GM12891 (cell line): ENCODE results near the gene RNPEP.

Experiments used
- DNase-seq: peaks from one replicate; pipeline ENCODE4 v3.0.0; 2011; ENCODE audit warnings: low spot score; ENCODE audit not compliant: insufficient read length
- FAIRE-seq: peaks from 2 replicates; lab custom pipeline; 2011; peaks lifted over from hg19 to GRCh38; lab: Jason Lieb, UNC
- PAX5 ChIP-seq: IDR thresholded peaks from 2 replicates; pipeline ENCODE4 v1.6.1; 2011; ENCODE audit warnings: low read length, moderate library complexity, mild to moderate bottlenecking; ENCODE audit not compliant: insufficient read depth, severe bottlenecking
- POLR2A ChIP-seq: IDR thresholded peaks from 2 replicates; pipeline ENCODE4 v1.6.1; 2011; ENCODE audit warnings: low read depth, low read length, control low read depth
- POLR2AphosphoS5 ChIP-seq: IDR thresholded peaks from 2 replicates; pipeline ENCODE4 v1.6.1; 2011; ENCODE audit warnings: low read depth, low read length, control low read depth
- POU2F2 ChIP-seq: IDR thresholded peaks from 2 replicates; pipeline ENCODE4 v1.6.1; 2011; ENCODE audit warnings: low read depth, mild to moderate bottlenecking, control low read depth, low read length, moderate library complexity
- SPI1 ChIP-seq: IDR thresholded peaks from 2 replicates; pipeline ENCODE4 v1.6.1; 2011; ENCODE audit warnings: low read depth, low read length, control low read depth
- TAF1 ChIP-seq: IDR thresholded peaks from 2 replicates; pipeline ENCODE4 v1.6.1; 2011; ENCODE audit warnings: low read depth, low read length, control low read depth

The RNPEP gene

DNA sequence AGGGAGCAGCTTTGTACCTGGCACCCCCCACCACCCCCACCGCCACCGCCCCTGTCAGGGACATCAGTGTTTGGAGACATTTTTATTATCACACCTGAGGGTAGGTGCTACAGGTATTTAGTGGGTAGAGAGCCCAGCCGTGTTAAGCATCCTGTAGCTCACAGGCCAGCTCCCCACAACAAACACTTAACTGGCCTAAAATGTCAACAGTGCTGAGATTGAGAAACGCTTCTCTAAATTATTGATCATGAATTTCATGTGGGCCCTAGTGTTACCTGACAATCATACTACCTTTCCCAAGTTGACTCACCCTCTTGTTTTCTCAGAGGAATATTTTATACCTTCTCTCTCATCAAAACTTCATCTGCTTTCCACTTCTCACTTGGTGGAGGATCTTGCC is 49.3 kb downstream of the RNPEP start:
- DNase-seq, result no peak
- TF ChIP-seq PAX5 (no peak), POLR2AphosphoS5 (no peak)
- no peak for FAIRE-seq

GRCh38 chr1:202034149-202034682 is 51.8 kb downstream of the RNPEP start:
- FAIRE-seq (no peak), DNase-seq (no peak)
- TF ChIP-seq TAF1 (no peak), PAX5 (no peak), POLR2A (no peak), POLR2AphosphoS5 (no peak), SPI1 (no peak), POU2F2 (no peak)

GRCh38 chr1:202034683-202035462 is 52.4 kb downstream of the RNPEP start:
- TF ChIP-seq POLR2AphosphoS5, result no peak
- no peak for TF ChIP-seq PAX5
- FAIRE-seq, result no peak
- no peak for DNase-seq

GRCh38 chr1:202036595-202037387 is 54.3 kb downstream of the RNPEP start:
- no peak for FAIRE-seq
- TF ChIP-seq TAF1, result no peak
- TF ChIP-seq SPI1, result no peak
- no peak for TF ChIP-seq POLR2AphosphoS5
- TF ChIP-seq POLR2A, result no peak
- no peak for TF ChIP-seq POU2F2
- TF ChIP-seq PAX5, result no peak
- no peak for DNase-seq

GRCh38 chr1:202037706-202038296 is 55.4 kb downstream of the RNPEP start:
- TF ChIP-seq POU2F2, result no peak
- TF ChIP-seq POLR2AphosphoS5, result no peak
- TF ChIP-seq TAF1, result no peak
- no peak for TF ChIP-seq SPI1
- TF ChIP-seq POLR2A, result no peak
- TF ChIP-seq PAX5, result no peak
- no peak for FAIRE-seq
- no peak for DNase-seq

DNA sequence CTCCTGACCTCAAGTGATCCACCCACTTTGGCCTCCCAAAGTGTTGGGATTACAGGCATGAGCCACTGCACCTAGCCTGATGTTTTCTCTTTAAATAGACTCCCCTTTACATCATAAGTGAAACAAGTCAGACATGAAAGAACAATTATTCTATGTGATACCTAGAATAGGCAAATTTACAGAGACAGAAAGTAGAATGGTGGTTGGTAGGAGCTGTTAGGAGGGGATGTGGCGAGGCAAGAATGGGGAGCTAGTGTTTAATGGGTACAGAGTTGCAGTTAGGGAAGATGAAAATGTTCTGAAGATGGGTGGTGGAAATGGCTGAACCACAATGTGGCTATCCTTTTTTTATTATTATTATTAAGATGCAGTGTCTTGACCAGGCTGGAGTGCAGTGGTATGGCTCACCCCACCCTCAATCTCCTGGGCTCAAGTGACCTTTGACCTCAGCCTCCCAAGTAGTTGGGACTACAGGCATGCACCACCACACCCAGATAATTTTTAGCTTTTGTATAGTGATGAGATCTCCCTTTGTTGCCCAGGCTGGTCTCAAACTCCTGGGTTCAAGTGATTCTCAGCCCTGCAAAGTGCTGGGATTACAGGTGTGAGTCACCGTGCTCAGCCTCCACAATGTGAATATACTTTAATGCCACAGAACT is 56.4 kb downstream of the RNPEP start:
- DNase-seq (no peak), FAIRE-seq (no peak)
- TF ChIP-seq POLR2A (no peak), POLR2AphosphoS5 (no peak)

DNA sequence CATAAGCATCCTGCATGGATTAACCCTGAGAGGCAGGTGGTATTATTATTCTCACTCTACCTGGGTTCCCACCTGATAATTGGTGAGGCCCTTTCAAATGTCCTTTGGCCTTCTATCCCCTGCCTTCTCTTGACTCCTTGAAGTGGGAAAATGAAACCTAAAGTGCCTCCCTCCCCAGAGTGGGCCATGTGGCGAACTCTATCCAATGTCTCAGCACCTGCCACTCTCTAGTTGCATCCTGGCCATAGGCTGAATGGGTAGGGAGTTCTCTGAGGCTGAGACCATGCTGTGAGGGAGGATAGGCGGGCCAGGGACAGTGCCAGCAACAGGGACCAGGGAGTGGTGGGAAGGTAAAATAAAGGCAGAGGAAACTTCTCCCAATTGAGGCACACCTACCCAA is 63.3 kb downstream of the RNPEP start:
- FAIRE-seq (no peak), DNase-seq (no peak)
- TF ChIP-seq SPI1, result no peak
- TF ChIP-seq POU2F2, result no peak
- TF ChIP-seq PAX5, result no peak
- TF ChIP-seq POLR2AphosphoS5, result no peak
- no peak for TF ChIP-seq POLR2A
- no peak for TF ChIP-seq TAF1

GRCh38 chr1:202046227-202046626 is 63.8 kb downstream of the RNPEP start:
- no peak for DNase-seq
- no peak for FAIRE-seq
- TF ChIP-seq POLR2AphosphoS5, result no peak
- TF ChIP-seq TAF1, result no peak
- TF ChIP-seq SPI1, result no peak
- TF ChIP-seq POU2F2, result no peak
- TF ChIP-seq PAX5, result no peak
- TF ChIP-seq POLR2A, result no peak
